HG03442 (cell line): Measurements from ENCODE around the gene IFRD1.

Experiments used
- ATAC-seq: cut with Tn5 transposase; IDR thresholded peaks from one replicate; pipeline ENCODE4 v1.9.1; 2021; ENCODE audit warnings: mild to moderate bottlenecking, moderate library complexity; ENCODE audit not compliant: unreplicated experiment

Gene IFRD1

GRCh38 chr7:112449902-112450806 is at the start of gene IFRD1:
IFRD1 (plus strand) TSS chr7:112450460; CDS start chr7:112450689, 229 bp downstream.
- ATAC-seq = peak; percentile 72

GRCh38 chr7:112404321-112404720 is 45.9 kb upstream of the IFRD1 start:
- ATAC-seq = no peak

- ATAC-seq = no peak
Measured at GRCh38 chr7:112405286-112405685, 45.0 kb upstream of the IFRD1 start.

GRCh38 chr7:112407261-112407660 is 43.0 kb upstream of the IFRD1 start:
- ATAC-seq = no peak

GRCh38 chr7:112410092-112410491 is 40.2 kb upstream of the IFRD1 start:
- no peak for ATAC-seq

- no peak for ATAC-seq
Measured at GRCh38 chr7:112411186-112411795, 39.0 kb upstream of the IFRD1 start.

- ATAC-seq = no peak
Measured at GRCh38 chr7:112414855-112415490, 35.3 kb upstream of the IFRD1 start.

GRCh38 chr7:112416127-112416526 is 34.1 kb upstream of the IFRD1 start:
- no peak for ATAC-seq

- no peak for ATAC-seq
Measured at GRCh38 chr7:112419543-112420130, 30.6 kb upstream of the IFRD1 start.

- ATAC-seq = no peak
Measured at GRCh38 chr7:112420236-112420861, 29.9 kb upstream of the IFRD1 start.

- ATAC-seq = peak; percentile 44
Measured at GRCh38 chr7:112421666-112422486, 28.4 kb upstream of the IFRD1 start.

GRCh38 chr7:112422842-112423496 is 27.3 kb upstream of the IFRD1 start:
- ATAC-seq = peak; percentile 83

- ATAC-seq = no peak
Measured at GRCh38 chr7:112423987-112424386, 26.3 kb upstream of the IFRD1 start.

GRCh38 chr7:112427984-112428383 is 22.3 kb upstream of the IFRD1 start:
- ATAC-seq = no peak

GRCh38 chr7:112428715-112429114 is 21.5 kb upstream of the IFRD1 start:
- no peak for ATAC-seq

GRCh38 chr7:112430649-112431048 is 19.6 kb upstream of the IFRD1 start:
- no peak for ATAC-seq

- no peak for ATAC-seq
Measured at GRCh38 chr7:112431803-112432202, 18.5 kb upstream of the IFRD1 start.

GRCh38 chr7:112433289-112433688 is 17.0 kb upstream of the IFRD1 start:
- no peak for ATAC-seq

GRCh38 chr7:112437072-112437471 is 13.2 kb upstream of the IFRD1 start:
- ATAC-seq = no peak

GRCh38 chr7:112439476-112439875 is 10.8 kb upstream of the IFRD1 start:
- no peak for ATAC-seq
